Renal cortical epithelial cell (primary cell): Measurements from ENCODE around the gene PSMD9. TPM values are rescaled to one million over a fixed set of nuclear protein-coding genes. Genes with fewer than 3 reads are reported as not detected.
"Not testable (repeated sequence)": the region's sequence is repeated elsewhere in the genome, so short reads cannot be mapped to it uniquely, and the experiment has no call there.

Experiments
- DNase-seq: peaks from one replicate; pipeline ENCODE4 v3.0.0-alpha.2; 2011; ENCODE audit warnings: low read depth
- total RNA-seq: library from RNA; depleted of rRNA; stranded (reverse); fragments of >200 nt; gene quantifications from 2 replicates; pipeline ENCODE4 v1.2.3, GENCODE V29; 2014

The PSMD9 gene
- 62.3 and 132 TPM in 2 replicates for total RNA-seq

GRCh38 chr12:121888478-121889273 lies at the start of gene PSMD9:
TSS of gene PSMD9 (plus strand) at chr12:121888790. CDS start at chr12:121888857, 67 bp downstream.
- peak; percentile 91 for DNase-seq

- DNase-seq = peak; percentile 80
Measured at GRCh38 chr12:121839106-121839992, 49.2 kb upstream of the PSMD9 start.

GRCh38 chr12:121839993-121840761 lies 48.4 kb upstream of the PSMD9 start:
- DNase-seq = no peak

GRCh38 chr12:121843236-121843982 lies 45.2 kb upstream of the PSMD9 start:
- no peak for DNase-seq

GRCh38 chr12:121845701-121846100 lies 42.9 kb upstream of the PSMD9 start:
- DNase-seq = no peak

- DNase-seq = no peak
Measured at GRCh38 chr12:121849211-121849610, 39.4 kb upstream of the PSMD9 start.

GRCh38 chr12:121849665-121850064 lies 38.9 kb upstream of the PSMD9 start:
- no peak for DNase-seq

- DNase-seq = not testable (repeated sequence)
Measured at GRCh38 chr12:121852392-121852791, 36.2 kb upstream of the PSMD9 start.

- DNase-seq = peak; percentile 23
Measured at GRCh38 chr12:121857322-121858246, 31.0 kb upstream of the PSMD9 start.

GRCh38 chr12:121858318-121858661 lies 30.3 kb upstream of the PSMD9 start:
- no peak for DNase-seq

GRCh38 chr12:121858662-121859572 lies 29.7 kb upstream of the PSMD9 start, which contains the start of gene HPD:
TSS of gene HPD (minus strand) at chr12:121858859. CDS start at chr12:121858823, 36 bp downstream.
- DNase-seq = peak; percentile 79

- no peak for DNase-seq
Measured at GRCh38 chr12:121860257-121860656, 28.3 kb upstream of the PSMD9 start.

- not testable (repeated sequence) for DNase-seq
Measured at GRCh38 chr12:121860699-121861098, 27.9 kb upstream of the PSMD9 start.

- DNase-seq = no peak
Measured at GRCh38 chr12:121861636-121862254, 26.8 kb upstream of the PSMD9 start.

- no peak for DNase-seq
Measured at GRCh38 chr12:121866331-121866730, 22.3 kb upstream of the PSMD9 start.

GRCh38 chr12:121869229-121869628 lies 19.4 kb upstream of the PSMD9 start:
- DNase-seq = not testable (repeated sequence)

GRCh38 chr12:121871467-121871866 lies 17.1 kb upstream of the PSMD9 start:
- no peak for DNase-seq

GRCh38 chr12:121872546-121873215 lies 15.9 kb upstream of the PSMD9 start:
- peak; percentile 64 for DNase-seq
